Right lobe of liver (tissue), 6 donors: Measurements from ENCODE around the gene OPRL1. TPM values are rescaled to one million over a fixed set of nuclear protein-coding genes. Genes with fewer than 3 reads are reported as not detected.

ENCODE experiments used
- ATAC-seq, 4 donors: fragments of 200-7000 bp; cut with Tn5 transposase; one replicate each; pipeline ENCODE4 v1.9.1; 2020; ENCODE audit warnings: mild to moderate bottlenecking in 4 of 4, moderate library complexity in 4 of 4
- DNase-seq, 3 donors: peaks; one replicate each; pipeline ENCODE4 v3.0.0-alpha.2; 2020
- H3K27ac ChIP-seq, 3 donors: fragments of 200-600 bp; one replicate each; pipeline ENCODE4 v1.8.0; 2022
- H3K27me3 ChIP-seq, 2 donors: fragments of 200-600 bp; one replicate each; pipeline ENCODE4 v1.8.0; 2022
- H3K36me3 ChIP-seq, 4 donors: fragments of 200-600 bp; sonication (generic) in 1 of 4; one replicate each; pipeline versions ENCODE4 v1.5.1 to v1.8.0; 2017 to 2022; ENCODE audit warnings: control low read depth in 1 of 4
- H3K4me1 ChIP-seq, 4 donors: fragments of 200-600 bp; sonication (generic) in 1 of 4; one replicate each; pipeline versions ENCODE4 v1.5.1 to v1.8.0; 2017 to 2022; ENCODE audit warnings: control low read depth in 1 of 4
- H3K4me3 ChIP-seq, 3 donors: fragments of 200-600 bp; one replicate each; pipeline ENCODE4 v1.8.0; 2022
- H3K9me3 ChIP-seq, 4 donors: fragments of 200-600 bp; sonication (generic) in 1 of 4; one replicate each; pipeline versions ENCODE4 v1.5.1 to v1.8.0; 2017 to 2022; ENCODE audit warnings: control low read depth in 1 of 4
- POLR2A ChIP-seq: fragments of 450-650 bp; IDR thresholded peaks from one replicate; pipeline ENCODE4 v1.6.1; 2017; ENCODE audit warnings: antibody characterized with exemption, mild to moderate bottlenecking
- WGBS: methylation state at CpG from one replicate; pipeline ENCODE4 v1.1.6; 2018; ENCODE audit warnings: low coverage, low lambda C conversion rate; ENCODE audit not compliant: insufficient coverage; ENCODE audit errors: missing lambda C conversion rate; 5-methylcytosine and 5-hydroxymethylcytosine counted together
- intact Hi-C, 2 donors: fragments of 100-400 bp; cut with DNase I; formaldehyde crosslinking; loops; one replicate each; pipeline versions ENCODE4 v1.11.2 to v1.14.1; 2022
- total RNA-seq, 6 experiments: library from RNA; depleted of rRNA in 2 of 6; stranded (reverse); fragments of >200 nt in 2 of 6; fragmentation: NEBNext Ultra II Directional in 3 of 6; extraction: Animal tissue kit (Norgen Biotek cat#: 25700) in 3 of 6; gene quantifications; one replicate each; pipeline versions ENCODE4 v1.1.0 to v1.2.4, GENCODE V29; 2016 to 2023
- TF ChIP-seq, protein P1 (sequence below), 4 donors: fragments of 200-600 bp in 3 of 4; fragments of 450-650 bp in 1 of 4; IDR thresholded peaks; one replicate each; pipeline versions ENCODE4 v1.5.1 to v1.8.0; 2016 to 2022; ENCODE audit warnings: antibody characterized with exemption in 4 of 4, mild to moderate bottlenecking in 2 of 4
- donor health status: DM: no; HTN: yes; CAD: no.
- donor health status: DM: no; HTN: no; CAD: no.
- donor health status: DM: no; HTN: no; CAD: no.
- donor health status: DM: no; HTN: yes; CAD: no.
- donor health status: DM: no; HTN: yes; CAD: no.

OPRL1 gene
- total RNA-seq, 6 experiments from 2014 or later: 0.13 to 0.32 (median 0.25) TPM; not detected in 1

DNA sequence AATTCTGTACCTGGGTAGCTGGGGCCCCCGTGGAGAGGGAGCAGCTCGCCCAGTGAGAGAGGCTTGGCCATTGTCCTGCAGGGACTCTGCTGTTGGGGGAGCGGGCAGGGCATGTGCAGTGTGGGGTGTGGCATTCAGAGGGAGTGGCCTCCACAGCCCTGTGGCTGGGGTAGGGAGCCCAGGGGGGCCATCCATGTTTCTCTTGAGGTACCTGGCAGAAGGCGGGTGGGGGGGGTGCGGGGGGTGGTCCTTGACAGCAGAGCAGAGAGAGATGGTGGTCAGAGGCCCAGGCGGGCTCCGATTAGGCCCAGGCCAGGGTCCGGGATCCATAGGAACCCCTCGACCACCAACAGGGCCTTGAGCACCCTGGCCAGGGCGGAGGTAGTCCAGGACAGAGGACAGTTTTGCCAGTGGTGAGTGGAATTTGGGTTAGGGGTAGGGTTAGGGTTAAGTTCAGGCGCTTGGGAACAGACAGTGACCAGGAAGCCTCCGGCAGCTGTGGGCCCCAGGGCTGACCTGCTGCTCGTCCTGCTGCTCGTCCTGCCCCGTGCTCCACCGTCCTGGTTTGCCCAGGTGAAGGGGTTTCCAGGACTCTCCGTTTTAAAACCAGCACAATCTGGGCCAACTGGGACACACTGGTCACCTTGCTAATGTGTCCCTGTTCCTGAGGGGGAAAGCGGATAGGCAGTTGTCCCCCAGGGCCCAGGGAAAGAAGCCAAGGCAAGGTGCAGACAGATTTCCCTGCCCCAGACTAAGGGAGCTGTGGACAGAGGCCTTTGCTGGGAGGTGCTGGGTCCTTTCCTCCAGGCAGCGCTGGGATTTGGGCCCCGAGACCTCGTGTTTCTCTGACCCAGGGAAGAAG, 59.5 kb downstream of the OPRL1 start:
- no peaks in the 10 kb centered on the region for H3K9me3 ChIP-seq
- no peaks in the 10 kb centered on the region for H3K36me3 ChIP-seq
- no peaks in the 10 kb centered on the region for H3K27me3 ChIP-seq
- WGBS: 10% methylated on average over 2 of the region's 21 CpGs
- intact Hi-C loops: no loop called here
- H3K4me3 ChIP-seq: no peak overlapping the region
- H3K4me1 ChIP-seq: no peaks in the 10 kb centered on the region
- ATAC-seq (peak in 1 of 4 donors; percentile 21), DNase-seq (peak in 1 of 3 donors; percentile 36)
- TF ChIP-seq, protein P1, sequence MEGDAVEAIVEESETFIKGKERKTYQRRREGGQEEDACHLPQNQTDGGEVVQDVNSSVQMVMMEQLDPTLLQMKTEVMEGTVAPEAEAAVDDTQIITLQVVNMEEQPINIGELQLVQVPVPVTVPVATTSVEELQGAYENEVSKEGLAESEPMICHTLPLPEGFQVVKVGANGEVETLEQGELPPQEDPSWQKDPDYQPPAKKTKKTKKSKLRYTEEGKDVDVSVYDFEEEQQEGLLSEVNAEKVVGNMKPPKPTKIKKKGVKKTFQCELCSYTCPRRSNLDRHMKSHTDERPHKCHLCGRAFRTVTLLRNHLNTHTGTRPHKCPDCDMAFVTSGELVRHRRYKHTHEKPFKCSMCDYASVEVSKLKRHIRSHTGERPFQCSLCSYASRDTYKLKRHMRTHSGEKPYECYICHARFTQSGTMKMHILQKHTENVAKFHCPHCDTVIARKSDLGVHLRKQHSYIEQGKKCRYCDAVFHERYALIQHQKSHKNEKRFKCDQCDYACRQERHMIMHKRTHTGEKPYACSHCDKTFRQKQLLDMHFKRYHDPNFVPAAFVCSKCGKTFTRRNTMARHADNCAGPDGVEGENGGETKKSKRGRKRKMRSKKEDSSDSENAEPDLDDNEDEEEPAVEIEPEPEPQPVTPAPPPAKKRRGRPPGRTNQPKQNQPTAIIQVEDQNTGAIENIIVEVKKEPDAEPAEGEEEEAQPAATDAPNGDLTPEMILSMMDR (IDR thresholded peaks at IDR 0.05): no peak
- no peak for TF ChIP-seq POLR2A
- H3K27ac ChIP-seq: no peak overlapping the region

DNA sequence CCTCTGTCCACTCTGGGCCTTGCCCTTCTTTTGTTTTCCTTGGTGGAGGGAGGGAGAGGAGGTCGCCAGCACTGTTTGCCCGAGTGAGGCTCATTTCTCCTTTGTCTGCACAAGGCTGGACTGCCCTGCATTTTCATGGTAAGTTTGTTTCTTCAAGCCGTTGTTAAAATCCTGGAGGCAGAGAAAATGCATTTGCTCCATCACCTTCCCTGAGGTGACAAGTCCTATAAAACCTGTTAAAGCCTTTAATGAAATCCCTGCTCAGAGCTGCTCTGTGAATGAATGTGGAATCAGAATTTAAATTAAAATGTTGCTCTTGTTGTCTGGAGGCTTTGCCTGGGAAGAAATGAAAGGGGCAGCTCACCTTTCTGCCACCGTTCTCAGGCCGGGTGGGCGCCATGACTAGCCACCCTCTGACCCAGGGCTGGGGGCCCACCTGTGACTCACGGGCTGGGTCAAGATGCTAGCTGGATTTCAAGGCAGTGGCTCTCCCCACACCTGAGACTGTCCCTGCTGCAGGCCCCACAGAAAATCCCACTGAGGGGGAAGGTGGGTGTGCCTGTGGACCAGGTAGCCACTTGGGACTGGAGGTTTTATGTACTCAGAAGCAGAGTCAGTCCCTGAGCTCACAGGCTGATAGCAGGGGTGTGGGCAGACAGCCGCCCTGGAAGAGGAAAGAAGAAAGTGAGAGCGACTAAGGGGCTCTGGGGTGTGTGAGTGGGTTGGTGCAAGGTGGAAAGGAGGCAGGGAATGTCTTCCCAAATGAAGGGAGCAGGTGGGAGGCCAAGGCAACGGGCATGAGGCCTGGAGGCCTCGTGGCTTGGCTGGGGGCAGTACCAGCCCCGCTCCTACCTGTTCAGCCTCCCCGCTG, 60.4 kb downstream of the OPRL1 start:
- Histone ChIP-seq H3K9me3 (no peaks in the 10 kb centered on the region), H3K36me3 (no peaks in the 10 kb centered on the region), H3K4me1 (no peaks in the 10 kb centered on the region), H3K27me3 (no peaks in the 10 kb centered on the region), H3K4me3 (no peak overlapping the region), H3K27ac (no peak overlapping the region)
- intact Hi-C loops: no loop called here
- DNase-seq: peak in 1 of 3 donors; percentile 38
- WGBS: 73% methylated on average over 11 of the region's 13 CpGs
- ATAC-seq: no peak
- no peak for TF ChIP-seq POLR2A
- TF ChIP-seq, protein P1 (IDR thresholded peaks at IDR 0.05): no peak

DNA sequence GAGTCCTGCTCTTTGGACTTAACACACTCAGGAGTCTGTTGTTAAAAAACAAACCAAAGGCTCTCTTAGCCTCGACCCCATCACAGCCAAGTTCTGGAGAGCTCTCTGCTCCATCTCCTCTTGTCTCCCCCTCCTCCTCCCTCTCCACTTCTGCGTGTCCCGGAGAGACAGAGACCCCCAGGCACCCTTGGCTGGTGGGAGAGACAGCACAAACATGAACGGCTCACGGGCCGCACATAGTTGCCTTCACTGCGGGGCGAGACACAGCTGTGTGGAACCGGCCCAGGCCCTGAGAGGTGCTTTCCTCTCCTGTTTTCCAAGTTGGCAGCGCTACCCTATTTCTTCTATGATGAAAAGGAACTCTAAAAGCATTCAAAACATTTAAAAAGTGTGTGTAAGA, 61.1 kb downstream of the OPRL1 start:
- Histone ChIP-seq H3K9me3 (no peaks in the 10 kb centered on the region), H3K27me3 (no peaks in the 10 kb centered on the region), H3K36me3 (no peaks in the 10 kb centered on the region), H3K4me1 (no peaks in the 10 kb centered on the region), H3K4me3 (no peak overlapping the region), H3K27ac (no peak overlapping the region)
- intact Hi-C loops: no loop called here
- WGBS: 62% methylated on average over 7 of the region's 10 CpGs
- no peak for TF ChIP-seq POLR2A
- TF ChIP-seq, protein P1 (IDR thresholded peaks at IDR 0.05): no peak
- DNase-seq (peak in 1 of 3 donors; percentile 25), ATAC-seq (no peak)

DNA sequence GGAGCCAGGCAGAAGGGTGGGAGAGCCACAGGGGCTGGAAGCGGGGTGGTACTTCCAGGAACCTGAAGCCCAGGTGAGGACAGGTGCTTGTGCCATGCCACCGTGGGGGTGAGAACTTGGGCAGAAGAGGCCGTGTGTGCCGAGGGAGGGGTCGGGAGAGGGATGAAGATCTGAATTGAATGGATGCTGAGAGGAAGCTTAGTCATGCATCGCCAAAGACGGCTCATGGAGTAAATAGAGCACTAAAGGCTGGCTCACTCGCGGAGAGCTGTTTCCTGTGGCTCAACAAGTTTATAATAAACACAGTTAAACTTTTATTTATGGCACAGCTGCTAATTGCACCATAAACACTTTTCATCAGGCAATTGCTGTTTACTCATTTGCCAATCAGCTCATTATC, 62.7 kb downstream of the OPRL1 start:
- no peak overlapping the region for H3K27ac ChIP-seq
- no peaks in the 10 kb centered on the region for H3K4me1 ChIP-seq
- H3K36me3 ChIP-seq: no peaks in the 10 kb centered on the region
- ATAC-seq (no peak), DNase-seq (peak in 1 of 3 donors; percentile 35)
- 26% methylated on average over 8 of the region's 9 CpGs for WGBS
- no peaks in the 10 kb centered on the region for H3K27me3 ChIP-seq
- H3K9me3 ChIP-seq: no peaks in the 10 kb centered on the region
- intact Hi-C loops: no loop called here
- H3K4me3 ChIP-seq: no peak overlapping the region
- no peak for TF ChIP-seq POLR2A
- TF ChIP-seq, protein P1 (IDR thresholded peaks at IDR 0.05): no peak
